GM12892 (cell line): ENCODE measurements around the gene STAB1.

Experiments used
- DNase-seq: peaks from one replicate; pipeline ENCODE4 v3.0.0; 2011; ENCODE audit not compliant: insufficient read length
- FAIRE-seq: peaks from 2 replicates; lab custom pipeline; 2011; peaks lifted over from hg19 to GRCh38; lab: Jason Lieb, UNC
- POLR2A ChIP-seq: IDR thresholded peaks from 2 replicates; pipeline ENCODE4 v1.6.1; 2011; ENCODE audit warnings: low read depth, low read length, control low read depth
- POLR2AphosphoS5 ChIP-seq: IDR thresholded peaks from 2 replicates; pipeline ENCODE4 v1.6.1; 2011; ENCODE audit warnings: low read depth, low read length, control low read depth
- TAF1 ChIP-seq: IDR thresholded peaks from 2 replicates; pipeline ENCODE4 v1.6.1; 2011; ENCODE audit warnings: low read depth, mild to moderate bottlenecking, control low read depth, low read length, borderline replicate concordance

Gene STAB1

DNA sequence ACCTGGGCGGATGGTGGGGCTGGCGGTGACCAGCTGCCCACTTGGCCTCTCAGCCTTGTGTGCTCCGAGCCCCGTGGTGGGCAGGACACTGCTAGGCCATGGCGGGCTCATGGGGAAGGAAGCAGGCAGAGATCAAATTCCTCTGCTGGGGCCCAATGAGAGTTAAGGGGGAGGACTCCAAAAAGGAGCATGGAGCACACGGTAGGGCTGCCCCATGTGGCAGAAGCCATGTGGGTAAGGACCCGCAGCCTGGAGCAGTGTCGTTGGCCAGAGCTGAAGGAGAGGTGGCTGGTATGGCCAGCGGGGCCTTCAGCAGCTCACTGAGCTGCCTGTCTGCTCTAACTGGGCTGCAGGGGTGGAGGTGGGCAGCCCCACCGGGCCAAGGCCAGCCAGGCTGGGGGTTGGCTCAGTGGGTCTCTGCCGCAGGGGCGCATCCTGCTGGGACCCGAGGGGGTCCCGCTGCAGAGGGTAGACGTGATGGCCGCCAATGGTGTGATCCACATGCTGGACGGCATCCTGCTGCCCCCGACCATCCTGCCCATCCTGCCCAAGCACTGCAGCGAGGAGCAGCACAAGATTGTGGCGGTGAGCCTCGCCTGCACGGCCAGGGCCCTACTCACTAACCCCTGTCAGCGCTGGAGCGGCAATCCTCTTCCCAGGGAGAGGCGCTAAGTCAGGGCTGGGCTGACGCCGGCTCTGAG lies 11.3 kb downstream of the STAB1 start:
- FAIRE-seq (no peak), DNase-seq (no peak)
- TF ChIP-seq TAF1 (no peak), POLR2AphosphoS5 (no peak), POLR2A (no peak)

DNA sequence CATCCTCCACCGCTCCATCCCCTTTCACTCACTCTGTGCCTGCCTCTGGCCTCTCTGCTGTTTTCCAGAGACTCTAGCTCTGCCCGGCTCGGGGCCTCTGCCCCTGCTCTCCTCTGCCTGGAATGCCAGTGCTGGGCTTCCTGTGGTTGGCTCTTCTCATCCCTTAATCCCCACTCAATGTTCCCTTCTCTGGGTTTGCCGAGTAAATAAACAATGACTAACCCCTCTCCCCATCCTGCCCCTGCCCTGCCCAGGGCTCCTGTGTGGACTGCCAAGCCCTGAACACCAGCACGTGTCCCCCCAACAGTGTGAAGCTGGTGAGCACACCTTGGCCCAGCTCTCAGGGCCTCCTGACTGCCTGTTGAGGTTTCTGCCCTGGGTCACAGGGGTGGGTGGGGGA lies 12.2 kb downstream of the STAB1 start:
- no peak for TF ChIP-seq POLR2AphosphoS5
- no peak for TF ChIP-seq POLR2A
- no peak for TF ChIP-seq TAF1
- no peak for FAIRE-seq
- DNase-seq = no peak

DNA sequence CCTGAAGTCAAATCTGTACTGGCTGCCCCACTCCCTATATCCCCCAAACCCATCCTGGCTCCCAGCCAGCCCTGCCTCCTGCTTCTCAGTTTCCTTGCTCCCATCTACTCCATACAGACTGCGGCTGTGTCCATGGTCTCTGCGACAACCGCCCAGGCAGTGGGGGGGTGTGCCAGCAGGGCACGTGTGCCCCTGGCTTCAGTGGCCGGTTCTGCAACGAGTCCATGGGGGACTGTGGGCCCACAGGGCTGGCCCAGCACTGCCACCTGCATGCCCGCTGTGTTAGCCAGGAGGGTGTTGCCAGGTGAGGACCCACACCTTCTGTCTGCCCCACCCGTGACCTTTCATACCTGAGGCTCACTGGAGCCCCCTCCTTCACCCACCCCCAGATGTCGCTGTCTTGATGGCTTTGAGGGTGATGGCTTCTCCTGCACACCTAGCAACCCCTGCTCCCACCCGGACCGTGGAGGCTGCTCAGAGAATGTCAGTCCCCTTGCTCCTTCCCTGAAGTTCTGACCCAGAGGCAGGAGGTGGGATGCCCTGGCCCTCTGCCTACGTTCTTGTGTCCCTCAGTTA lies 14.7 kb downstream of the STAB1 start:
- DNase-seq = no peak
- FAIRE-seq = no peak
- no peak for TF ChIP-seq POLR2AphosphoS5
- no peak for TF ChIP-seq TAF1
- TF ChIP-seq POLR2A = no peak

DNA sequence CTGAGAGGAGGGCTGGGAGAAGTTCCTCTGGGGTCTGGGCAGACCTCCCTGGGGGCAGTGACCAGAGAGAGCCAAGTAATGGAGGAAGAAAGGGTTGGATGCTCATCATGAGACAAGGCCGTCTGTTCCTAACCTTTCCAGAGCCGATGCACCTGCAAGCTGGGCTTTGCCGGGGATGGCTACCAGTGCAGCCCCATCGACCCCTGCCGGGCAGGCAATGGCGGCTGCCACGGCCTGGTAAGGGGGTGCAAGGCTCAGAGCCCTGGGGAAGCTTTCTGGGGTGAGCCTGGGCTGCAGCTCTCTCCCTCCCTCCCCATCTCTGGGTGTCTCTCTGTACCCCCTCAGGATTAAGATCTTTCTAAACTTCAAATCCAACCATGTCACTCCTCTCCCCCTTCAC lies 16.4 kb downstream of the STAB1 start:
- FAIRE-seq (no peak), DNase-seq (no peak)
- no peak for TF ChIP-seq POLR2A
- TF ChIP-seq TAF1 = no peak
- TF ChIP-seq POLR2AphosphoS5 = no peak

DNA sequence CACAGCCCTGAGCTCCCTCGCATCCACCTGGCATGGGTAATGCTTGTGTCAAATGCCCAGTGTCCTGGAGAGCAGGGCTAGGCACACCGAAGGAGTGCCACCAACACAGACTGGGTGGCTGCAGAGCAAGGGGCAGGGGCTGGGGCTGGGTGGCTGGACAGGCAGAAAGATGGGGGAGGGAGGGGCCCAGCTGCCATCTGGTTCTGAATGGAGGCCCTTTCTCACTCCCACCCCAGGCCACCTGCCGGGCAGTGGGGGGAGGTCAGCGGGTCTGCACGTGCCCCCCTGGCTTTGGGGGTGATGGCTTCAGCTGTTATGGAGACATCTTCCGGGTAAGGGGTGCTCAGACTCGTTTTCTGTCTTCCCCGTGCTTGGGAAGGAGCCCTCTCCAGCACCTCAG lies 17.0 kb downstream of the STAB1 start:
- no peak for TF ChIP-seq POLR2A
- TF ChIP-seq POLR2AphosphoS5 = no peak
- TF ChIP-seq TAF1 = no peak
- no peak for DNase-seq
- FAIRE-seq = no peak

DNA sequence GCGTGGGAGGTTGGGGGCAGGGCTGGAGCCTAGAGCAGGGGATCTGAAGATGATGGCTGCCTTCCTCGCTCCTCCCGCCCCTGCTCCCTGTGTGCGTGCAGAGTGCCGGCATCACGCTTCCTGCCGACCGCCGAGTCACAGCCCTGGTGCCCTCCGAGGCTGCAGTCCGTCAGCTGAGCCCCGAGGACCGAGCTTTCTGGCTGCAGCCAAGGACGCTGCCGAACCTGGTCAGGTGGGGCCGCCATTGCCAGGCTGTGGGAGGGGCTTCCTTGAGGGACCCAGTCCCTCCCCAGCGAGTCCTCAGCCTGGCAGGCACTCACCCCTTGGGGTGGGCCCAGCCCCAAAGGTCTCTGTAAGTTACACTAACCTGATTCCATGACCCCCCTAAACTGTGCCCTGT lies 17.6 kb downstream of the STAB1 start:
- TF ChIP-seq POLR2A (no peak), TAF1 (no peak), POLR2AphosphoS5 (no peak)
- no peak for DNase-seq
- no peak for FAIRE-seq

DNA sequence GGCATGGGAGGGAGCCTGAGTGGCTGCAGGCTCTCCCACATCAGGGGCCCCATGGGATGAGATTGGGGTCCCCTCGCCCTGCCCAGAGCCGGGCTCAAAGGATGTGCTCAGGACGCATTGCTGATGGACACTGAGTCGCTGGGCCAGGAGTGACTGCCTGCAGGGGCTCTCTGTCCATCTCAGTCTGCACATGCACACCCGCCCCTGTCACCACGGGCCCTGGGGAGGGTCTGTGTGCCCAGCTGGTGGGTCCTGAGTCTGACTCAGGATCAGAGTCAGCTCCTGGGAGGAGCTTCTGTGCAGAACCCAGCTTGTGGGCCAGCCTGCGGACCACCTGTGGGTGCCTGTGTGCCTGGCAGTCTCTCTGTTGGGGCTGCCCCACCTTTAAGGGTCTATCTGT lies 18.1 kb downstream of the STAB1 start:
- TF ChIP-seq TAF1 (no peak), POLR2AphosphoS5 (no peak), POLR2A (no peak)
- FAIRE-seq = no peak

DNA sequence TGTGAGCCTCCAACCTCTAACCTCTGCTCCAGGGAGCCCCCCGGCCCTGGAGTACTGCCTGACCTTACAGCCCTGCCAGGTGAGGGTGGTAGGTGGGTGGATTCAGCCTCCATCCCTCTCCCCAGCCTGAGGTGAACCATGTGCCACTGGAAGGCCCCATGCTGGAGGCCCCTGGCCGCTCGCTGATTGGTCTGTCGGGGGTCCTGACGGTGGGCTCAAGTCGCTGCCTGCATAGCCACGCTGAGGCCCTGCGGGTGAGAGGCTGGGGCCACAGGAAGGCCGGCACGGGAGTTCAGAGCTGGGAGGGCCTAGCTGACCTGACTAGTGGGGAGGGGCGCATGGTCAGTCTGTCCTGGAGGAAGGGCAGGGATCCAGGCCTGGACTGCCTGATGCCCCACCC lies 19.4 kb downstream of the STAB1 start:
- no peak for FAIRE-seq
- TF ChIP-seq POLR2A = no peak
- TF ChIP-seq TAF1 = no peak
- TF ChIP-seq POLR2AphosphoS5 = no peak
- no peak for DNase-seq

More for the DNA sequence above, 18.1 kb downstream of the STAB1 start:
- no peak for DNase-seq

DNA sequence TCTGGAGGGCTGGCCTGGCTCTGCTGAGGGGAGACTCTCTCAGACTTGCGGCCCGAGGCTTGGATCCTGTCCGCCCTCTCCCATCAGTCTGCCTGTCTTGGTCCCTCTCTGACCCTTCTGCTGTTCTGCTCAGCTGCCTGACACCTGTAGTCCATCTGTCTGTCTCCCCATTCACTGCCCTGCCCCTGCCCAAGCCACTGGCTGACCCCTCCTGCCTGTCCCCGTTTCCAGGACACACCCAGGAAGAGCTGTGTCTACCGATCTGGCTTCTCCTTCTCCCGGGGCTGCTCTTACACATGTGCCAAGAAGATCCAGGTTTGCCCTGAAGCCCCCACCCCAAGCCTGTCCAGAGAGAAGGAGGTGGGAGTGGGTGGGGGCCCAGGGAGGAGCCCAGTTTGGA lies 20.1 kb downstream of the STAB1 start:
- TF ChIP-seq POLR2A = no peak
- no peak for TF ChIP-seq POLR2AphosphoS5
- no peak for TF ChIP-seq TAF1
- FAIRE-seq (no peak), DNase-seq (no peak)

DNA sequence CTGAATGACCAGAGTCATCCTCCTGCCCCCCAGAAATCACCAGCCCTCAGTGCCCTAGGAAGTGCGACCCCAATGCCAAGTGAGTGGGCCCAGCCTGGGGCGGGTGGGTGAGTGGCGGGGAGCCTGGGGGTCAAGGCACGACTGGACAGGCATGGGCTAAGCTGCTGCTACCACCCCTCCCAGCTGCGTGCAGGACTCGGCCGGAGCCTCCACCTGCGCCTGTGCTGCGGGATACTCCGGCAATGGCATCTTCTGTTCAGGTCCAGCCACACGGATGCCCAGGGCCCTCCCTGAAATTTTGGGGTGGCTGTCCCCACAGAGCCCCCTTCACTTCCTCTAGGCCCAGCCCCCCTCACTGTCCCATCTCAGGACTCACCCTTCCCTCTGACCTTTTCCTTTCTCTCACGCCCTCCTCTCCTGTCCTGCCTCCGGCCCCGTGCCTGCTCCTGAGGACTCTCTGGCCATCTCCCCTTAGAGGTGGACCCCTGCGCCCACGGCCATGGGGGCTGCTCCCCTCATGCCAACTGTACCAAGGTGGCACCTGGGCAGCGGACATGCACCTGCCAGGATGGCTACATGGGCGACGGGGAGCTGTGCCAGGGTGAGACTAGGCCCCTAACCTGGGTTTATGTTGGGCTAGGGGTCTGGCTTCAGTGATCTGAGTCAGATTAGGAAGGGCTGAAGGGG lies 21.5 kb downstream of the STAB1 start:
- DNase-seq = no peak
- FAIRE-seq = no peak
- TF ChIP-seq POLR2AphosphoS5 (no peak), POLR2A (no peak), TAF1 (no peak)

DNA sequence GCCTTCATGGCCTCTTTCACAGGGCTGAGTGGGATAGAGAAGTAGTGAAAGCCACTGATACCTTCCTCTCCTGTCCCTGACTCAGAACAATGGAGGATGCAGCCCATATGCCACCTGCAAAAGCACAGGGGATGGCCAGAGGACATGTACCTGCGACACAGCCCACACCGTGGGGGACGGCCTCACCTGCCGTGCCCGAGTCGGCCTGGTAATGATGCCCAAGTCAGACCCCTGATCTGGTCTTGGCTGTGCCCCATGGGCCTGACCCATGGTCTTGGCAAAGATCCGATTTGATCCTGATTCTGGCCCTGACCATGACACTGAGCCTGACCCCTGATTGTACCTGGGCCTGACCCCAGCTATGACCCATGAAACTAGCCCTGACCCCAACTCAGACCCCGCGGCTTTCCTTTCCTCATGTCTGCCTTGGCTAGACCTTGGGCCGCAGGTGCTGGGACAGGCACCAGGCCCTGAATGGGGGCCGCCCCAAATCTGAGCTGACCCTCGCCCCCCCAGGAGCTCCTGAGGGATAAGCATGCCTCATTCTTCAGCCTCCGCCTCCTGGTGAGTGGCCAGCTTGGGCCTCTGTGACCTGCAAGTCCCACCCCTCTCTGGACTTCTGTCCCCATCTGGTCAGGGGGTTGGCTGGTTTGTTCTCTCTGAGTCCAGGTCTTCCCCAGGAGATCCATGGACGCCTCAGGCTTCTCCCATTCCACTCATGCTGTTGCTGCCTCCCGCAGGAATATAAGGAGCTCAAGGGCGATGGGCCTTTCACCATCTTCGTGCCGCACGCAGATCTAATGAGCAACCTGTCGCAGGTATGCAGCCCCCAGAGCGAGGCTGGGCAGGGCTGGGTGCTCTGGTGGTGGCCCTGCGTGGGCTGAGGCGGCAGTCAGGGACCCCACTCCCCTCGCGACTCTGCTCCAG lies 22.9 kb downstream of the STAB1 start:
- FAIRE-seq (no peak), DNase-seq (no peak)
- TF ChIP-seq POLR2A = no peak
- TF ChIP-seq TAF1 = no peak
- TF ChIP-seq POLR2AphosphoS5 = no peak
